HG03565 (cell line): Measurements from ENCODE around the gene SRPK2.
"Not testable (repeated sequence)": the region's sequence is repeated elsewhere in the genome, so short reads cannot be mapped to it uniquely, and the experiment has no call there.

Experiments
- ATAC-seq: cut with Tn5 transposase; IDR thresholded peaks from one replicate; pipeline ENCODE4 v1.9.1; 2021; ENCODE audit warnings: mild to moderate bottlenecking, moderate library complexity; ENCODE audit not compliant: unreplicated experiment

Gene SRPK2

DNA sequence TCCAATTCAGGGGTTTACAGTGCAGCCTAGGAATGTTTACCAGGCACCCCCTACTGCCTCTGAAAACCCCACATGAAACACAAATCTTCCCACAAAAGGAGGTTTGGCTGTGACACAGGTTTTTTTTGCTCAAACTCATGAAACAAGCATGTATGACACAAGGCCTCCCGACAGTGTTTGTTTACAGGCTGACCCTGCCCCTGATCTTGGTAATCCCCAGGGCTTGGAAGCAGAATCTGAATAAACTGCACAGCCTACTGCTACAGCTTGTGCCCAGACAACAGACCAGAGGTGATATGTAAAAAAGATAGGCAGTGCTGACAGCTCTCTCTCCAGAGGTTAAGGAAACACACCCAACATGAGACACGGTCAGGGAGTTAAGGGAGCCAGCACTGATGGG, 190.5 kb downstream of the SRPK2 start:
- ATAC-seq, result no peak

DNA sequence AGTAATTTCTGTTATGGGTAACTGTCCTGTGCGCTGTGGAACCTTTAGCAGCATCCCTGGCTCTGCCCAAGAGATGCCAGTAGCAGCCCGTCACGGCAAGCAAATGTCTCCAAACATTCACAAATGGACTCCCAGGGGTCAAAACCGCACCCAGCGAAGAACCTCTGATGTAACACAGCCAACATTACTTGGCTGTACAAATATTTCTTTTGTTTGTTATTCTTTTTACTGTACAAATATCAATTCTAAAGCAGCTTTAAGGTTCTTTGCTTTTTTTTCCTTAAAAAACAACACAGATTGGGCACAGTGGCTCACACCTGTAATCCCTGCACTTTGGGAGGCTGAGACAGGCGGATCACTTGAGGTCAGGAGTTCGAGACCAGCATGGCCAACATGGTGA, 192.2 kb downstream of the SRPK2 start:
- ATAC-seq, result no peak

DNA sequence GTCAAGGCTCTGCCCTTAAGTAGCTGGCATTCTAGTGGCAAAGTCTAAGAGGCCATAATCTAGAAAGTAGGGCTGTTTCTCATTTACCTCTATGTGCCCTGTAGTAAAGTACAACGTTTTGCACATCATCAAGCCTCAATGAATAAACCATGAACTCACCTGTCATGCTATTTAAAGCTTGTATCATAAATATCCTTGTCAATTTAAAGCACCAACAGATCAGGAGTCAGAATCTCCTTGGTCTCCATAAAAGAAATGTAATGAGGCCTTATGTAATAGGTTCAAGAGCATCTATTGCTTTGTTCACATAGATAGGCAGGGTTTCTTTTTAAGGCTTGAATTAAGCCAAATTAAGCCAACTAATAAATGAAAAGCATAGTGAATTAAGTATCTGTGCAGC, 192.8 kb downstream of the SRPK2 start:
- ATAC-seq, result no peak

DNA sequence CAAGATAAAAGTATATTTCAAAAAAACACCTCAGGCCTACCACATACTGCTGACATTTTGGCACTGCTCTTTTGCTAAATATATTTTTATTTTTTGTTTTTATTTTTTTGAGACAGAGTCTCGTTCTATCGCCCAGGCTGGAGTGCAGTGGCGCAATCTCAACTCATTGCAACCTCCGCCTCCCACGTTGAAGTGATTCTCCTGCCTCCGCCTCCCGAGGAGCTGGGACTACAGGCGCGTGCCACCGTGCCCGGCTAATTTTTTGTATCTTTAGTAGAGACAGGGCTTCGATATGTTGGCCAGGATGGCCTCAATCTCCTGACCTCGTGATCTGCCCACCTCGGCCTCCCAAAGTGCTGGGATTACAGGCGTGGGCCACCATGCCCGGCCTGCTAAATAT, 193.8 kb downstream of the SRPK2 start:
- ATAC-seq, result not testable (repeated sequence)

DNA sequence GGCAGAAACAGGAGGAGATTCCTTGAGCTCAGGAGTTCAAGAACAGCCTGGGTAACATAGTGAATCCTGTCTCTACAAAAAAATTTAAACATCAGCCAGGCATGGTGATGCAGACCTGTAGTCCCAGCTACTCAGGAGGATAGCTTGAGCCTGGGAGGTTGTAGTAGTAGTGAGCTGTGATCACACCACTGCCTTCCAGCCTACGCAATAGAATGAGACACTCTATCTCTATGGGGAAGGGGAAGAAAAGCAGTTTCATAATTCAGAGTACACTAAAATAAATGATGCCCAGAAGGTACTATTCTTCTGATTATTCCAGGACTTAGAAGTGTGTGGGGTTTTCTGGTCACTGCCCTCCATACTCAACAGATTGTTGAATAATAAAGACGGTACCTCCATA, 197.4 kb downstream of the SRPK2 start:
- no peak for ATAC-seq

DNA sequence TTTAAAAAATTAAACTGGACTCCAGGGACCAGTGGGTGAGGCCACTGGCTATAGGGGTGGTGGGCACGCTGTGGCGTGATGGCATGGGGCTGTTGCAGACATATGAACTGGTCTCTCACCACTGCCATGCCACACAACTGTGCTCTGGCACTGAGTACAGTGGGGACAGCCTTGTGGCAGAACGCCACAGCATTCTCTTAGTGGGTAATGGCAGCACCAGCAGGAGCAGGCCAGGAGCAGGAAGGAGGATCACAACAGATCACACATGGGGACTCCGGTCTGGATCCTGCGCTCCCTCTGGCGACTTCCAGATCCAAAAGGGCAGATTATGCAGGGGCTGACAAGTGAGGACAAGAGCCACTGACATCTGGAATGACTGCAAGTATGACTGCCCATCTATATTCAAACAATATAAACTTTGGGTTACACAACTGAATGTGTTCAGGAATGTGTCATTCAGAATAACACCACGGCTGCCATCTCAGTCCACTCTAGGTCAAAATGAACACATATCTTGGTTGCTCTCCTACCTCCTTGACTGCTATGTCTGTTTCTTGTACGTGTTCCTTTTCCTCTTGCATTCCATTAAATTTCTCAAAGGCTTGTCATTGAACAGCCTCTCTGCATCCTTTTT, 198.7 kb downstream of the SRPK2 start:
- no peak for ATAC-seq

DNA sequence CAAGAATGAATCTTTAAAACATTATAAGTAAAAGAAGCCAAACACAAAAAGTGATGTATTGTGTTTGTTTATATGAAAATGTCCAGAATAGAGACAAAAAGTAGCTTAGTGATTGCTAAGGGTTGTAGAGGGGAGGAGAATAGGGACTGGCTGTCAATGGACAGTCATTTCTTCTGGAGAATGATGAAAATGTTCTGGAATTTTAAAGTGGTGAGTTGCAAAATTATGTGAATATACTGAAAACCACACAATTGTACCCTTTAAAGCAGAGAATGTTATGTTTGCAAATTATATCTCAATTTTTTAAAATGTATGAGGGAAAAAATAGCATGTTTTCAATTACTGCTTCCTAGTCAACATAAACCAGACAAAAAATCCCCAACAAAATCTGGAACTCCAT, 200.5 kb downstream of the SRPK2 start:
- no peak for ATAC-seq

DNA sequence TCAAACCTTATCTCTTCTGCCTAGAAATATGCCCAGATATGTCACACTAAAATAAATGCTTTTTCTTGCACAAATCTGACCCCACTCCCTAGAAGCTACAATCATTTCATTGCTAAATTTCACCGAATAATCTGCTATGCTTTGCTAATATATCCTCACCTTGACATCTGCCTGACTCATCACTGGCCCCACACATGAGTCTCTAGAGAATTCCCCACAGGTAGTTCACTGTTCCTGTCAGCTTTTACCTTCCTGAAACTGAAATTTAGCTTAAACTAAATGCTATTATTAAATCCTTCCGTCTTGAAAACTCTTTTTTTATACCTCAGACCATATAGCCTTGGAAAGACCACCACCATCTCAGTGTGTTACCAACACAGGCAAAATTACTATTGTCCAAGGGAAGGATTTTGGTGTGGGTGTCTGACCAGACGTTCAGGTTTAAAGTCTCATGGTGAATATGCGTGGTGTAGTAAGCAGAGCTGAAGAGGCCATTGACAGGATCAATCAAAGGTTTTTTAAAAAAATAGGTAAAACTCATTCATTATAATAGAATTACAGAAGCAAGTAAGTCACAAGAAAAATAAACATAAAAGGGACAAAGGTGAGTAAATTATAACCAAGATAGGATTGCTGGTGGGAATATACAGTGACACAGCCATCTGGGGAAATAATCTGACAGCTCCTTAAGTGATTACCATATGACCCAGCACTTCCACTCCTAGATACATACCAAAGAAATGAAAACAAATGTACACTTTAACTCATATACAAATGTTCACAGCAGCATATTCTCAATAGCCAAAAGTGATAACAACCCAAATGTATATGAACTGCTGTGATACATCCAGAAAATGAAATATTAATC, 201.2 kb downstream of the SRPK2 start:
- ATAC-seq, result peak; percentile 70

DNA sequence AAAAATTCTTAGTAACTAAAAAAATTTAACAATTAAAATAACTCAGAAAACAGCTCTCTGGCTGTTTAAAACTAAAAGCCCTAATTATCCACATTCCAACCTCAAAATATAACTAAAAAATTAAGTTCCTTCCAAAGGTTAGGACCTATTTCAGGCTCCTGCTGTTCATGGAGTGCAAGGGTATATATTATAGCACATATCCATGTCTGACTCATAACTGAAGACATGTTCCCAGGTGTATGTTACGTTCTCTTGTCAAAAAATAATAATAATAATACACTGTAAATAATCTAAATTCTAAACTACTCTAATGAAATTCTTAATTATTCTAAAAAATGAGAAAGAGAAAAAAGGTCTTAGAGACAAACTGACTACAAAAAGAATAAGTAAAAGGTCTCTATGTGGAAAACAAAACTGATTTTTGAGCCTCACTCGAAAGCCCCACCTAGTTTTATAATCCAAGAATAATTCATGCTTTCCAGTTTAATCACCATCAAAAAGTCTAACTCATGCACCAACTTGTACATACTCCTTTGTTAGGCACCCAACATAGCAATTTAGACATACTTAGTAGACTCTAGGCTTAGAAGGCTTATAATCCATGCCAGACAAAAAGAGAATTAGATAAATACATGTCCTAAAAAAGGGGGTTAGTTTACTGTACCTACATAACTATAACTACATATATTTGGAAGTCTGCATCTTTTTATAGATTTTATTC, 203.3 kb downstream of the SRPK2 start:
- no peak for ATAC-seq

DNA sequence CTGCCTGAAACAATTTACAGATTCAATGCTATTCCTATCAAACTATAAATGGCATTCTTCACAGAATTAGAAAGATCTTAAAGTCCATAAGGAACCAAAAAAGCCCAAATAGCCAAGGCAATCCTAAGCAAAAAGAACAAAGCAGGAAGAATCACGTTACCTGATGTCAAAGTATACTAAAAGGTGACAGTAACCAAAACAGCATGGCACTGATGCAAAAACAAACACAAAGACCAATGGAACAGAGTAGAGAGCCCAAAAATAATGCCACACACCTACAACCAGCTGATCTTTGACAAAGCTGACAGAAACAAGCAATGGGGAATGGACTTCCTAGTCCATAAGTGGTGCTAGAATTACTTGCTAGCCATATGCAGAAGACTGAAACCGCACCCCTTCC, 208.7 kb downstream of the SRPK2 start:
- no peak for ATAC-seq

DNA sequence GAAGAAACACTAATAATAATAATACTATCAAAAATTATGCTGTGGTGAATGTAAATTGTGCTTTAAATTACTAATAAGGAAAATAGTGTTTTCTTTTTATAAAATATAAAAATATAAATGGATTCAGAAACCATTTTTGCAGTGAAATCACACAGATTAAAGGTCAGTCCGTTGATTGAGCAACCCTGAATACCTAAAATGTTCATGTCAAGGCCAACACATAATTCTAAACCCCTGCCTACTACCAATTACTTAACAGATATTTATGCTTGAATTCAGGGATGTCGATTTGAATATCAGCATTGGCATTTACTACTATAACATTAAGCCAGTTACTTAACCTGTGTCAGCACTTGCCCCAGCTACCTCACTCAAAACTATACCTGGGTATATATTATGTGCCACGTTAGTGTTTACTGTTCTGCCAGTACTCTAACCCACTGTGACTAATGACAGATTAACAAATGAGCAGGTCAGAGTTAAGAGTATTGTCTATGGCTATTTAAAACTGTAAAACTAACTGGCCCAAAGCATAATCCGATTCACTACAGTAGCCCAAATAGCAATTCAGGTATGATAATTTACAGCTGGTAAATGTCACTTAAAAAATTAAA, 209.7 kb downstream of the SRPK2 start:
- no peak for ATAC-seq

DNA sequence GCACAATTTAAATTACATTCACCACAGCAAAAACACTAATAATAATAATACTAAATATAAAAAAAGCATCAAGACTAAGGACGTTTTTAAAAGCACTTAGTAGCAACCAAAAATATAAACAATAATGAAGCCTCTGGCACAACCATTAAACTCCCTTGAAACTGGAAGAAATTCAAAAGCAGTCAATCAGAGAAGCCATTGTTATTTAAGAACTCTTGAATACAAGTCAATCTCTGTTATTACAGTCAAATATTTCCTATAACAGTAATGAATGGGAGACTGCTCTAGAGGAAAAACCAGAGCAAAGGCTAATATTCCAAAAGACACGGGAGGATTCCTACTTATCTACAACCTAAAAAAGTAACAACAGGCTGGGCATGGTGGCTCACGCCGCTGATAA, 210.5 kb downstream of the SRPK2 start:
- no peak for ATAC-seq

DNA sequence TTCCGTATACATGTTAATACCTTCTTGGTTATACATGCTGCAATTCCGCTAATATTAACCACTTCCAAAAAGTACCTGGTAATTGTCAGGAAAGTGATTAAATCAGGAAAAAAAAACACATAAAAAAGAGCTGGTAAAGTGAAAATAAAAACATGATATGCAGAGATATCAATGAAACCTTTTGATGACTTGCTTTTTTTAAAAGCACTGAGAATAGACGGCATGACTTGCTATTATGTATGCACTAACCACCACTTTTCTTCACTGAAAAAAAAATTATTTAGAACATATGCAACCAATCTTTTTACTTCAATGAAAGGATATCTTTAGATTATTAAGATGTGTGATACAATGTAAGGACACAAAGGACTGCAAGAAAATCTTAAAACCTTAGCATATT, 211.7 kb downstream of the SRPK2 start:
- ATAC-seq, result no peak

DNA sequence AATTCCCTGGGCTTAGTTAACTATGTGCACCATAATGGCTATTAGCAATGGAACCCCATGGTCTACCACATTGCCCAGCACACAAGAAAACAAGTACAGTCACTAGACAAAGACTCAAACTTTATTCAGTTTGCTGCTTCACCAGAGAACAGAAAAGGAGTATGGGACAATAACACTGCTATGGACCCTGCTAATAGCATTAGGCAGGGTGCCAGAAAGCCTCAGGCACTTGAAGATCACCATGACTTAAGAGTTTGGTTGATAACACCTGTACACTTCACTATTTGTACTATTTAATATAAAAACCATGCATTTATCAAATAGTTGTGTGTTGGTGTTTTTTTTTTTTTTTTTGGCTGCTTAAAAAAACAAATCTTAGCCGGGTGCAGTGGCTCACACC, 215.1 kb downstream of the SRPK2 start:
- no peak for ATAC-seq

DNA sequence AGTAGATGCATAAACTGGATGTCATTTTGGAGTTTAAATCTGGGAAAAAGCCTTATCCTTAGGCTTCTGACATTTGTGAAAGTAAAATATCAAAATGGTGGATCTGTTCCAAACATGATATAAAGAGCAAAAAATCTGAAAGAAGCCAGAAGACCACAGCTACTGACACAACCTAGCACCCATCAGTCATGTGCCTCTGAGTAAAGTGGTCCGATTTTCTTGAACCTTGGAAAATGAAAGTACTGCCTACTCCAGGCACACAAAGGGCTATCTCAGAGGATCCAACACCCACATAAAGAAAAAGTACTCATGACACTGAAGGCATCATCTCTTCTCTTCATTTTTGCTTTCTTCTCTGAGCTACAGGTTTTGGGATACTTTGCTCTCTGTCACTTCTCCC, 224.0 kb downstream of the SRPK2 start:
- ATAC-seq, result no peak

DNA sequence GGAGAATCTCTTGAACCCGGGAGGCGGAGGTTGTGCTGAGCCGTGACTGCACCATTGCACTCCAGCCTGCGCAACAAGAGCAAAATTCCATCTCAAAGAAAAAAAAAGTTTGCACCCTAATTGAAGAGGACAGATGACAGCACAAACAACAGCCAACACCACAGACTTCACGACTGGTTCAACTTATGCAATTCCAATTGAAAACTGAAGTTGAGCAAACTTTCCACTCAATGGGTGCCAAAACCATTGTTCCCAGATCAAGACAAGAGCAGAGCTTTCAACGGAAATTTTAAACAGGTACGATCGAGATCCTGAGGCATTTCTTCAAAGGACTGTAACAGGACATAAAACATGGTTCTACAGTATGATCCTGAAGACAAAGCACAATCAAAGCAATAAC, 225.0 kb downstream of the SRPK2 start:
- ATAC-seq, result no peak

DNA sequence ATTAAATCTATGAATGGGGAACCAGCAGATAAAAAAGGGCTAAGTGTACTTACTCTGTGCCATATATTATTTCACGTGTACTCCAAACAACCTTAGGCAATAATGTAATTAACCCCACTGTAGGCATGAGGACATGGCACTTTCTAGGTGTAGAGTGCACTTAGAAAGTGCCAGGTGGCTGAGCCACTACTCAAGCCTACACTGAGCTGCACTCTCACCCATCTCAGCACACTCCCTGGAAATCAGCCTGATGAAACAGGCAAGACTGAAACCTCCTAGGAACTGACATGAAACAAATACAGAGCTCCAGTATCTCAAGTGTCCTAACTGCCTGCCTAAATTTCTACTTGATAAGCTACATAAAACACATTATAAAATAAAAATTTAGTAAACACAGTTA, 227.4 kb downstream of the SRPK2 start:
- no peak for ATAC-seq

DNA sequence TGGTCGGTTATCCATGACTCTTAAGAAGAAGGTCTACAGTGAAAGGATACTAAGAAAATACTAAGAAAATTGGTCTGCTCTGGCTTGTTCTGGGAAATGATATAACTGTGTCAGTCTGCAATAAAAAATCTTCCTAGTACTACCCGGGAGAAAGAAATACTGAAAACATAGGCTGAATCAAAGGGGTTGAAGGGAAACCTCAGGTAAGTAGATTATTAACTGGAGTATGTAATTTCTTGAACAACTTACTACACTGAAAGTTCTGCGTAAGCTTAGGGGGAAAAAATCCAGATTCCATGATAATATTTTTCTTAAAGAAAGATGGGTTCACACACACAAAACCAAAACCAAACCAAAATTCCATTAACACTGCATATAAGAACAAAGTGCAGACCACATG, 231.4 kb downstream of the SRPK2 start:
- ATAC-seq, result no peak

DNA sequence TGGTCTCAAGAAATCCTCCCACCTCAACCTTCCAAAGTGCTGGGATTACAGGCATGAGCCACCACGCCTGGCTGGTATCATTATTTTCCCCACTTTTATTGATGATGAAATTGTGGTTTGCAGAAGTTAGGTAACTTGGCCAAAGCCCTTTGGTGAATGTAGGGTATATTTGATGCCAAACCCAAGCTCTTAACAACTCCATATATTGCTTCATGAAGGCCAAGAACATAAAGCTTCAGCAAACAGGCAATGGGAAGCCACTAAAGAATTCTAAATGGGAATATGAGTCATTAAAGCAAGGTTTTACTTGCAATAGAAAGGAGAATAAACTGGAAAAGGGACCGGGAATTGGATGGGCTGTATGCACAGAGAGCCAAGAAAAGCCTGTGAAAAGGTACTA, 232.0 kb downstream of the SRPK2 start:
- no peak for ATAC-seq

DNA sequence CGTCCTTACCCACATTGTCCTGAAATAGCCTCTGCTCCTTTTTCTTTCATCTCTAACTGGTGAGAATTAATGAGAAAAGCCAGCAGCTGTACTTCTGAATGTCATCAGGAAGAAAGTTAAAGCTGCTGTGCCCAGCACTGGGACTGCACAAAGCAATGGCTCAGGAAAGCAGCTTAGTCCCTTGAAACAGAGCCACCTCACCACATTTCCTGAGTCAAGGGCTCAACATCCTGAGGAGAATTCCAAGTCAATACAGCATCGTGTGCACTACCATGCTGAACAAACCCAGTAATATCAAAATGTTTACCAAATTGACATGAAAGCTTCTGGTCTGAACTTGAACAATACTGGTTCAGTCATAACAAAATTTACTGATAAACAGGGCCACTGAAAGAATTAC, 234.6 kb downstream of the SRPK2 start:
- ATAC-seq, result no peak

DNA sequence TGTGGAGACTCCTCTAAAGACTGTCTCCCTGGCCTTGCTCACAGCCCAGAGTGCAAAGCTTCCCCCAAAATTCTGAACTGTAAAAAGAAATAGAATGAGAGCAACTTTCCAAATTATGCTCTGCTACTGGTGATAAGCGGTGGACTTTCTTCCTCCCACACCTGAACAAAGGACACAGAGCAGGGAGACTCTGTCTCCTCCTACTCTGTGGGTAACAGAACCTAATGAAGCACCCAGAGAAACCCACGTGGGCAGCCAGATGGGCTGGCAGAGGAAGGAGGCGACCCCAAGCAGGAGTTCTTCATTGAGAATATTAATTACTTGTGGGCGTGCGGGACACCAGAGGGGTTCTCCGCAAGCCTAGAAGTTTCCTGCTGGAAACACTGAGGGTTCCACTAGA, 235.2 kb downstream of the SRPK2 start:
- no peak for ATAC-seq

DNA sequence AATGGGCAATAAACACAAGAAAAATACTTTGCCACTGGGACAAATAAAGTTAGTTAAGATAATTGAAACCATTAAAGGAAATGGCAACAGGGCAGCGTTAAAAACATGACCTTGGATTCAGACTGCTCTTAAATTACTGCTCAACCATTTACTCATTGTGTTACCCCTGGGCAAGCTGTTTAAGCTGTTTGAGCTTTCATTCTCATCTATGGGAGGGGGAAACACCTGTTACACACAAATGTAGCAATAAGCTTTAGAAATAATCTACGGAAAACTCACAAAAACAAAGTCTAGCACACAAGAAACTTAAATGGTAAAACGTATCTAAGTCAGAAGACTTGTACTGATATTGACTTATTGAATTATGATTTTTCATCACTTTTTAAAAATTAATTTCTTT, 237.6 kb downstream of the SRPK2 start:
- ATAC-seq, result no peak
